ENCODE data around the gene TFF2. TPM values are rescaled to one million over a fixed set of nuclear protein-coding genes. Genes with fewer than 3 reads are reported as not detected.

TFF2 gene
- polyA plus RNA-seq, 3 donors: not detected

- peaks cover 0 to 4% (median 3%) of the 10 kb centered on the region in 3 donors for H3K27me3 Mint-ChIP-seq (ENCODE audit: low read depth in 3 of 3)
- Histone ChIP-seq H3K79me2 (ENCODE audit: insufficient read depth, low read length) (no peaks in the 10 kb centered on the region), H3K27me3 (ENCODE audit: control insufficient read depth in 2 of 2, insufficient read depth in 2 of 2, low read length in 2 of 2) (peaks cover 0 to 5% of the 10 kb centered on the region in 2 donors), H3K4me2 (replicated peaks; ENCODE audit: extremely low read depth, low read length, poor library complexity, severe bottlenecking) (no peak overlapping the region), H3K9me3 (replicated peaks in 1 of 2; ENCODE audit: control insufficient read depth in 1 of 2, insufficient read depth in 1 of 2, low read length in 2 of 2) (peaks cover 0 to 2% of the 10 kb centered on the region in 2 donors), H3K36me3 (replicated peaks in 1 of 2; ENCODE audit: control insufficient read depth in 1 of 2, insufficient read depth in 2 of 2, low read length in 2 of 2) (no peaks in the 10 kb centered on the region), H4K20me1 (ENCODE audit: insufficient read depth, low read length) (no peaks in the 10 kb centered on the region), H3K27ac (ENCODE audit: low read depth in 1 of 2, low read length in 2 of 2) (no peak overlapping the region), H3K4me3 (replicated peaks in 1 of 3; ENCODE audit: low read depth in 2 of 3, low read length in 3 of 3) (no peak overlapping the region), H3K4me1 (ENCODE audit: control insufficient read depth in 1 of 2, insufficient read depth in 2 of 2, low read length in 2 of 2) (no peaks in the 10 kb centered on the region), H3K9ac (ENCODE audit: insufficient read depth, low read length, poor library complexity, severe bottlenecking) (no peak overlapping the region), H2AFZ (ENCODE audit: insufficient read depth, low read depth, low read length, poor library complexity, severe bottlenecking) (no peak overlapping the region)
- intact Hi-C loops (cut with micrococcal nuclease): no loop called here
- peaks cover 8% of the 10 kb centered on the region for H3K4me1 Mint-ChIP-seq
- no peak overlapping the region for H3K4me3 Mint-ChIP-seq
- H3K27ac Mint-ChIP-seq: no peak overlapping the region
- DNase-seq: no peak
- no peaks in the 10 kb centered on the region for H3K36me3 Mint-ChIP-seq
- no peak for TF ChIP-seq CTCF (IDR thresholded peaks at IDR 0.05)
- peaks cover 0 to 6% (median 4%) of the 10 kb centered on the region in 7 donors for H3K9me3 Mint-ChIP-seq
Measured at GRCh38 chr21:42331660-42332059, 19.1 kb downstream of the TFF2 start.

- Mint-ChIP-seq H3K9me3 (peaks cover 0 to 7% (median 6%) of the 10 kb centered on the region in 7 donors), H3K4me3 (no peak overlapping the region), H3K27me3 (ENCODE audit: low read depth in 3 of 3) (peaks cover 0 to 4% (median 3%) of the 10 kb centered on the region in 3 donors), H3K27ac (no peak overlapping the region), H3K4me1 (peaks cover 8% of the 10 kb centered on the region), H3K36me3 (no peaks in the 10 kb centered on the region)
- no peaks in the 10 kb centered on the region for H3K79me2 ChIP-seq (ENCODE audit: insufficient read depth, low read length)
- no peaks in the 10 kb centered on the region for H3K27me3 ChIP-seq (ENCODE audit: control insufficient read depth in 2 of 2, insufficient read depth in 2 of 2, low read length in 2 of 2)
- no peaks in the 10 kb centered on the region for H3K36me3 ChIP-seq (replicated peaks in 1 of 2; ENCODE audit: control insufficient read depth in 1 of 2, insufficient read depth in 2 of 2, low read length in 2 of 2)
- no peak overlapping the region for H2AFZ ChIP-seq (ENCODE audit: insufficient read depth, low read depth, low read length, poor library complexity, severe bottlenecking)
- no peak overlapping the region for H3K9ac ChIP-seq (ENCODE audit: insufficient read depth, low read length, poor library complexity, severe bottlenecking)
- peaks cover 0 to 2% of the 10 kb centered on the region in 2 donors for H3K9me3 ChIP-seq (replicated peaks in 1 of 2; ENCODE audit: control insufficient read depth in 1 of 2, insufficient read depth in 1 of 2, low read length in 2 of 2)
- TF ChIP-seq CTCF (IDR thresholded peaks at IDR 0.05): no peak
- no peaks in the 10 kb centered on the region for H4K20me1 ChIP-seq (ENCODE audit: insufficient read depth, low read length)
- no peaks in the 10 kb centered on the region for H3K4me1 ChIP-seq (ENCODE audit: control insufficient read depth in 1 of 2, insufficient read depth in 2 of 2, low read length in 2 of 2)
- H3K4me2 ChIP-seq (replicated peaks; ENCODE audit: extremely low read depth, low read length, poor library complexity, severe bottlenecking): no peak overlapping the region
- H3K4me3 ChIP-seq (replicated peaks in 1 of 3; ENCODE audit: low read depth in 2 of 3, low read length in 3 of 3): no peak overlapping the region
- no peak for DNase-seq
- WGBS (ENCODE audit: insufficient coverage): no CpG with 5 or more reads among the region's 4 CpGs
- intact Hi-C loops (cut with micrococcal nuclease): no loop called here
- no peak overlapping the region for H3K27ac ChIP-seq (ENCODE audit: low read depth in 1 of 2, low read length in 2 of 2)
Measured at GRCh38 chr21:42330380-42331371, 20.1 kb downstream of the TFF2 start.

Data from CD14-positive monocyte (primary cell).